K562 (cell line): ENCODE results near the gene CDC20. TPM values are rescaled to one million over a fixed set of nuclear protein-coding genes. Genes with fewer than 3 reads are reported as not detected.

Source experiments
- ATAC-seq: fragments of 200-7000 bp; cut with Tn5 transposase; 3 replicates; pipeline ENCODE4 v1.9.1; 2020; ENCODE audit warnings: moderate library complexity
- BruUV-seq: library from RNA; stranded (reverse); fragments of 400-500 nt; replicated peaks from 2 replicates; lab custom pipeline; 2021; lab: Mats Ljungman, UMichigan
- CTCF ChIA-PET: fragments of 300-600 bp; formaldehyde crosslinking; extraction: SDS; loops from one replicate; lab custom pipeline; 2021; ENCODE audit warnings: low intra/inter-chr PET ratio; lab: Yijun Ruan, JAX
- POLR2A ChIA-PET: fragments of 300-600, 350-650 bp; sonication (Branson Sonifier 250); formaldehyde crosslinking; extraction: SDS; loops from one replicate; lab custom pipeline; 2021; ENCODE audit warnings: antibody characterized with exemption, inconsistent platforms; lab: Yijun Ruan, JAX
- DNase-seq, 4 experiments: peaks; one replicate each; pipeline versions ENCODE4 v3.0.0 to v3.0.0-alpha.2; 2011 to 2018; ENCODE audit warnings: low spot score in 3 of 4, mixed read lengths in 3 of 4; ENCODE audit errors: extremely low read depth in 1 of 4
- FAIRE-seq: peaks from 2 replicates; lab custom pipeline; 2011; peaks lifted over from hg19 to GRCh38; lab: Jason Lieb, UNC
- H2AFZ ChIP-seq: 2 replicates; pipeline ENCODE4 v1.6.0; 2011; ENCODE audit warnings: low read depth, low read length, control low read depth, inconsistent platforms
- H3K27ac ChIP-seq: fragments of 200-600 bp; 3 replicates; pipeline ENCODE4 v1.8.0; 2011; ENCODE audit warnings: low read depth, mild to moderate bottlenecking, control low read depth, inconsistent platforms, low read length, moderate library complexity, mixed read lengths; ENCODE audit errors: extremely low read depth
- H3K27me3 ChIP-seq, 2 experiments: fragments of 300-600 bp in 1 of 2; 2 replicates in 1 of 2; 3 replicates in 1 of 2; pipeline versions ENCODE4 v1.6.0 to v1.8.0; 2011; ENCODE audit warnings: inconsistent platforms in 2 of 2, low read length in 2 of 2, mild to moderate bottlenecking in 1 of 2, mixed read lengths in 1 of 2, moderate library complexity in 1 of 2; ENCODE audit not compliant: control insufficient read depth in 2 of 2, insufficient read depth in 2 of 2
- H3K36me3 ChIP-seq: fragments of 300-600 bp; 3 replicates; pipeline ENCODE4 v1.8.0; 2011; ENCODE audit warnings: mild to moderate bottlenecking, low read length, inconsistent platforms; ENCODE audit not compliant: control insufficient read depth, insufficient read depth
- H3K4me1 ChIP-seq, 2 experiments: fragments of 200-600 bp in 1 of 2; replicated peaks in 1 of 2; 2 replicates in 1 of 2; 3 replicates in 1 of 2; pipeline versions ENCODE4 v1.5.1 to v1.8.0; 2011; ENCODE audit warnings: inconsistent platforms in 2 of 2, low read length in 2 of 2, mild to moderate bottlenecking in 1 of 2, mixed read lengths in 1 of 2, moderate library complexity in 1 of 2; ENCODE audit not compliant: control insufficient read depth in 2 of 2, insufficient read depth in 2 of 2
- H3K4me2 ChIP-seq: 2 replicates; pipeline ENCODE4 v1.6.1; 2011; ENCODE audit warnings: low read length, control low read depth, inconsistent platforms, mixed read lengths; ENCODE audit not compliant: insufficient read depth
- H3K4me3 ChIP-seq: fragments of 200-600 bp; sonication (generic), shearing (Covaris generic); 2 replicates; pipeline ENCODE4 v1.5.1; 2016; ENCODE audit warnings: control low read depth, inconsistent platforms
- H3K79me2 ChIP-seq: fragments of 200-600 bp; 3 replicates; pipeline ENCODE4 v1.8.0; 2011; ENCODE audit warnings: low read length, inconsistent platforms; ENCODE audit not compliant: control insufficient read depth, insufficient read depth
- H3K9ac ChIP-seq, 2 experiments: 2 replicates each; pipeline versions ENCODE4 v1.6.0 to v1.6.1; 2011; ENCODE audit warnings: low read depth in 2 of 2, low read length in 2 of 2, control low read depth in 1 of 2, inconsistent platforms in 1 of 2, mild to moderate bottlenecking in 1 of 2, mixed read lengths in 1 of 2; ENCODE audit not compliant: insufficient read depth in 1 of 2
- H3K9me1 ChIP-seq: one replicate; pipeline ENCODE4 v1.6.0; 2011; ENCODE audit warnings: inconsistent platforms, mild to moderate bottlenecking, low read length, moderate library complexity; ENCODE audit not compliant: control insufficient read depth, insufficient read depth
- H3K9me3 ChIP-seq: replicated peaks from 2 replicates; pipeline ENCODE4 v1.5.1; 2011; ENCODE audit warnings: low read depth, low read length, inconsistent platforms; ENCODE audit not compliant: control insufficient read depth, insufficient read depth
- H4K20me1 ChIP-seq: replicated peaks from 2 replicates; pipeline ENCODE4 v1.6.1; 2011; ENCODE audit warnings: low read length, inconsistent platforms, mixed read lengths; ENCODE audit not compliant: control insufficient read depth, insufficient read depth
- MEIS2 ChIP-seq: fragments of 450-650 bp; IDR thresholded peaks from 2 replicates; pipeline ENCODE4 v1.6.1; 2014; ENCODE audit warnings: mild to moderate bottlenecking; ENCODE audit not compliant: partially characterized antibody
- MIER1 ChIP-seq: fragments of 450-650 bp; IDR thresholded peaks from 2 replicates; pipeline ENCODE4 v1.6.1; 2016; ENCODE audit warnings: antibody characterized with exemption, mild to moderate bottlenecking, low read depth
- REST ChIP-seq, 2 experiments: fragments of 450-650 bp; formaldehyde crosslinking in 1 of 2; IDR thresholded peaks; 2 replicates each; pipeline versions ENCODE4 v1.4.0 to v1.6.1; 2014 to 2020; ENCODE audit warnings: mild to moderate bottlenecking in 2 of 2, borderline replicate concordance in 1 of 2, low read depth in 1 of 2
- WGBS: fragments of 100-300 bp; shearing (Covaris generic); methylation state at CpG from one replicate; pipeline ENCODE4 v1.1.6; 2016; ENCODE audit warnings: low coverage, mixed read lengths; ENCODE audit not compliant: insufficient coverage; ENCODE audit errors: missing lambda C conversion rate; 5-methylcytosine and 5-hydroxymethylcytosine counted together
- in situ Hi-C: fragments of 300-500 bp; cut with MboI; formaldehyde crosslinking; loops from 4 replicates; pipeline ENCODE4 v1.15.0; 2018; ENCODE audit warnings: inconsistent platforms, mixed read lengths
- intact Hi-C: fragments of 100-400 bp; cut with micrococcal nuclease; formaldehyde crosslinking; loops from 2 replicates; pipeline ENCODE4 v1.14.2; 2022
- polyA plus RNA-seq, 8 experiments: library from polyadenylated mRNA; depleted of rRNA in 4 of 8; stranded (reverse) in 5 of 8; unstranded in 3 of 8; fragments of >200 nt; fragmentation: Nextera tagmentation in 2 of 8; fragmentation: Illumina TruSeq in 1 of 8; extraction: Ambion mirVana in 2 of 8; extraction: Trizol in 1 of 8; gene quantifications; 2 replicates each; pipeline versions ENCODE4 v1.2.1 to v1.2.3, GENCODE V29; 2011 to 2014; ENCODE audit warnings: inconsistent platforms in 1 of 8, missing spikeins in 1 of 8
- total RNA-seq, 7 experiments: library from RNA; depleted of rRNA in 6 of 7; stranded (reverse); fragments of >200 nt in 6 of 7; fragmentation: Illumina TruSeq in 2 of 7; extraction: Trizol in 2 of 7; gene quantifications; 2 replicates each; pipeline versions ENCODE4 v1.2.1 to v1.2.3, GENCODE V29; 2011 to 2021; ENCODE audit warnings: low replicate concordance in 1 of 7
- TF ChIP-seq, protein P1 (sequence below): fragments of 450-650 bp; formaldehyde crosslinking; IDR thresholded peaks from 2 replicates; pipeline ENCODE4 v1.4.0; 2020; ENCODE audit warnings: mild to moderate bottlenecking, mixed read lengths
- TF ChIP-seq, protein P2 (sequence below): fragments of 450-650 bp; IDR thresholded peaks from 2 replicates; pipeline ENCODE4 v1.7.0; 2016; ENCODE audit warnings: borderline replicate concordance

CDC20 gene
- total and polyA plus RNA-seq, 9 of the 15 experiments (the other 6 are each of a cell fraction or from before 2014, with no cell fraction given), result 45.2 to 224 (median 121) TPM

GRCh38 chr1:43354936-43355335, 3.8 kb upstream of the CDC20 start:
- Histone ChIP-seq H3K9me1 (no peaks in the 10 kb centered on the region), H3K27ac (no peak overlapping the region), H3K4me2 (no peak overlapping the region), H3K4me3 (no peak overlapping the region), H3K9me3 (no peaks in the 10 kb centered on the region), H3K27me3 (no peaks in the 10 kb centered on the region), H3K4me1 (peaks cover 9 to 13% of the 10 kb centered on the region in 2 experiments; a peak in 4 of 5 replicates), H3K36me3 (peaks cover 7% of the 10 kb centered on the region; the same call in 2 of the 3 replicates), H3K9ac (no peak overlapping the region), H2AFZ (no peak overlapping the region), H4K20me1 (no peaks in the 10 kb centered on the region; the same call in 1 of the 2 replicates), H3K79me2 (peaks cover 11% of the 10 kb centered on the region)
- no peak for DNase-seq
- WGBS, result 60% methylated on average over 2 of the region's 2 CpGs
- FAIRE-seq, result no peak
- intact Hi-C loops (no loop called here), in situ Hi-C loops (no loop called here)
- POLR2A ChIA-PET, result interaction anchor here (1.1 kb wide), 1 partner anchor 22 kb away, joined by 4 read pairs; no protein-coding TSS in a partner anchor
- no peak for ATAC-seq
- TF ChIP-seq REST (IDR thresholded peaks at IDR 0.05; ENCODE audit: borderline replicate concordance), result no peak
- no peak for TF ChIP-seq REST (CRISPR knock-in tag; IDR thresholded peaks at IDR 0.05; ENCODE audit: low read depth)
- no peak for TF ChIP-seq MEIS2
- TF ChIP-seq, protein P1, sequence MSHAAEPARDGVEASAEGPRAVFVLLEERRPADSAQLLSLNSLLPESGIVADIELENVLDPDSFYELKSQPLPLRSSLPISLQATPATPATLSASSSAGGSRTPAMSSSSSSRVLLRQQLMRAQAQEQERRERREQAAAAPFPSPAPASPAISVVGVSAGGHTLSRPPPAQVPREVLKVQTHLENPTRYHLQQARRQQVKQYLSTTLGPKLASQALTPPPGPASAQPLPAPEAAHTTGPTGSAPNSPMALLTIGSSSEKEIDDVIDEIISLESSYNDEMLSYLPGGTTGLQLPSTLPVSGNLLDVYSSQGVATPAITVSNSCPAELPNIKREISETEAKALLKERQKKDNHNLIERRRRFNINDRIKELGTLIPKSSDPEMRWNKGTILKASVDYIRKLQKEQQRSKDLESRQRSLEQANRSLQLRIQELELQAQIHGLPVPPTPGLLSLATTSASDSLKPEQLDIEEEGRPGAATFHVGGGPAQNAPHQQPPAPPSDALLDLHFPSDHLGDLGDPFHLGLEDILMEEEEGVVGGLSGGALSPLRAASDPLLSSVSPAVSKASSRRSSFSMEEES (CRISPR knock-in tag), result no peak
- TF ChIP-seq, protein P2, sequence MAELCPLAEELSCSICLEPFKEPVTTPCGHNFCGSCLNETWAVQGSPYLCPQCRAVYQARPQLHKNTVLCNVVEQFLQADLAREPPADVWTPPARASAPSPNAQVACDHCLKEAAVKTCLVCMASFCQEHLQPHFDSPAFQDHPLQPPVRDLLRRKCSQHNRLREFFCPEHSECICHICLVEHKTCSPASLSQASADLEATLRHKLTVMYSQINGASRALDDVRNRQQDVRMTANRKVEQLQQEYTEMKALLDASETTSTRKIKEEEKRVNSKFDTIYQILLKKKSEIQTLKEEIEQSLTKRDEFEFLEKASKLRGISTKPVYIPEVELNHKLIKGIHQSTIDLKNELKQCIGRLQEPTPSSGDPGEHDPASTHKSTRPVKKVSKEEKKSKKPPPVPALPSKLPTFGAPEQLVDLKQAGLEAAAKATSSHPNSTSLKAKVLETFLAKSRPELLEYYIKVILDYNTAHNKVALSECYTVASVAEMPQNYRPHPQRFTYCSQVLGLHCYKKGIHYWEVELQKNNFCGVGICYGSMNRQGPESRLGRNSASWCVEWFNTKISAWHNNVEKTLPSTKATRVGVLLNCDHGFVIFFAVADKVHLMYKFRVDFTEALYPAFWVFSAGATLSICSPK, result no peak
- TF ChIP-seq MIER1, result no peak
- BruUV-seq, result no TSS peak
- CTCF ChIA-PET, result no interaction called here
